Activated T-cell treated with anti-CD3 and anti-CD28 coated beads for 48 hours (primary cell): ENCODE results near the gene TMEM161A.
A peak's percentile ranks its signal among the peaks of the same experiment; 100 is the strongest.
"Not testable (repeated sequence)": the region's sequence is repeated elsewhere in the genome, so short reads cannot be mapped to it uniquely, and the experiment has no call there.

ENCODE experiments used
- DNase-seq: peaks from one replicate; pipeline ENCODE4 v3.0.0-alpha.2; 2020; ENCODE audit warnings: low read depth

TMEM161A gene

GRCh38 chr19:19155495-19156219 is 17.4 kb upstream of the TMEM161A start:
- no peak for DNase-seq

DNA sequence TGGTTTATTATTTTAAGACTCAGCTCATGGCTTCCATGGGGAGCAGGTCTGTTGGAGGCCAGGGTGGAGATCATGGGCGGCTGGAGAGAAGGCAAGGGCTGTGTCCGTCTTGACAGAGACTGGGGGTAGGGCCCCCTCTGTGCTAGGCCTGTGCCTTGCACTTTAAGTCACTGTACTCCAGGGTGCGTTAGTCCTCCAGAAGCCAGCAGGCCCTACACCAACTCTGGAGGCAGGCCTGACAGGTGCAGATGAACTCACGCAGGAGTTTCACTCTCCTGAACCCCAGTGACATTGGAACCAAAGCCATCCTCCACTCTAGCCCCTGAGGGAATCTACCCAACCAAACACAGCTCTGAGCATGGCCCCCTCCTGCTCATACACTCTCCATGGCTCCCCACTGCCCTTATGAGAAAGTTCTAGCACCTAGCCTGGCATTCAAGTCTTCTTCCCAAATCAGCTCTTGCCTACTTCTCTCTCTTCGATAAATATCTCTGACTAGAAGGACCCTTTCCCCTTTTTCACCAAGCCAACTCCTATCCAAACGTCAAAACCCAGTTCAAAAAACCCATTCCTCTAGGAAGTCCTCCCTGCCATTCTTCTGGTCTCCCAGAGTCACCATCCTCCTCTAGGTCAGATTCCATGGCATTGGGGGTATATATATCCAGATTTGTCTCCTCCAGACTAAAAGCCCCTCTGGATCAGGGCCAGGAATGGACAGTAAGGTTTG is 16.7 kb upstream of the TMEM161A start:
- DNase-seq, result no peak

DNA sequence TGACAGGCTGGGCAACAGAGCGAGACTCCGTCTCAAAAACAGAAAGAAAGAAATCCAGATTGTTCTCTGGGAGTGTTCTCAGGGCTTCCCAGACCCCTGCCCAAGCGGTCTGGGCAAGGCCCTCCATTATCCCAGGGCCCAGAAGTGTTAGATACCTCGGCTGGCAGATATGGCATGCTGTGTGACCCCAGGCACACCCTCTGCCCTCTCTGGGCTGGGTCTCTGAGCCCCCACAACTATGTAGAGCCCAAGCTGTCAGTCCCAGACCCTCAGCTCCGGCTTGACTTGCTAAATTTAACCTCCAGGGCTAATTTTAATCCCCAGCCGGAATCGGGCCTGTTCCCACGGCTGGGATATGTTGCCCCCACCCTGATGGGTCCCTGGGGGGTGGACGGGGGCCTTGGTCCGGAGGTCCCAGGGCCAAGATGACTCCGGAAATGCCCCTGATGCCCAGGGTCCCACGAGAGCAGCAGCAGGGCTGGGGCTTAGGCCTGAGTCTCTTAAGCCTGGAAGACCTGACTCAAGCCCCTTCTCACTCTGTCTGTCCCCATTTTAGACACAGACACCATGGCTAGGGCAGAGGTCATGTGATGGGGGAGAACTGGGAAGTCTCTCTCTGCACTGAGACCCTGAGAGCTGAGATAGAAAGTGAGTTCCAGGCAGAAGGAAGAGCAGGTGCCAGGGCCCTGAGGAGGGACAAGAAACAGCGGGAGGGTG is 14.5 kb upstream of the TMEM161A start:
- DNase-seq, result no peak

DNA sequence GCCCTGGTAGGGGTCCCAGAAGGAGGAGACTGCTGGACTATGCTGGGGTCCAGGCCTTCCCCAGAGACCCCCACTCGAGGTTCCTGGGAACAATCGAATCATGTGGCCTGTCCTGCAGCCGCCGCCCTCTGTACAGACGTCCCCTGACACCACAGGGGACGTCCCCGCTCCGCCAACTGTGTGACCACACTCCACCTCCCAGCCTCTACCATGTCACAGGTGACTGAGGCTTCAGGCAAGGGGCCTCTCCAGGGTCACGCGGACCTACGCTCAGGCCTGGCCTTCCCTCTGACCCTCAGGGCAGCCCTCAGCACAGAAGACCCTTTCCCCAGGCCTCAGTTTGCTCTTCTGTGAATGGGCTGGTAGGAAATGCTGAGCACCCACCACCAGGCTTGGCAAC is 13.1 kb upstream of the TMEM161A start:
- no peak for DNase-seq

- no peak for DNase-seq
Measured at GRCh38 chr19:19149435-19149834, 11.2 kb upstream of the TMEM161A start.

DNA sequence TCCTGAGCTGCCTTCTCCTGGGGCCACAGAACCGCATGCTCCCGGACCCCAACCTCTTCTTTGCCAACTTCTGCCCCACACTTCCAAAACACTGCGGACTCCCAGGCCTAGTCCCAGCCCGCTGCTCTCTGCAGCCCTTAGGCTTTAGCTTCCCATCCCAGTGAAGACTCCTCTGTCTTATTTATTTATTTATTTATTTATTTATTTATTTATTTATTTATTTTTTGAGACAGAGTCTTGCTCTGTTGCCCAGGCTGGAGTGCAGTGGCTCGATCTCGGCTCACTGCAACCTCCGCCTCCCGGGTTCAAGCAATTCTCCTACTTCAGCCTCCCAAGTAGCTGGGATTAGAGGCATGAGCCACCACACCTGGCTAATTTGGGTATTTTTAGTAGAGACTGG is 10.2 kb upstream of the TMEM161A start:
- DNase-seq, result not testable (repeated sequence)

- no peak for DNase-seq
Measured at GRCh38 chr19:19147344-19147743, 9.1 kb upstream of the TMEM161A start.

DNA sequence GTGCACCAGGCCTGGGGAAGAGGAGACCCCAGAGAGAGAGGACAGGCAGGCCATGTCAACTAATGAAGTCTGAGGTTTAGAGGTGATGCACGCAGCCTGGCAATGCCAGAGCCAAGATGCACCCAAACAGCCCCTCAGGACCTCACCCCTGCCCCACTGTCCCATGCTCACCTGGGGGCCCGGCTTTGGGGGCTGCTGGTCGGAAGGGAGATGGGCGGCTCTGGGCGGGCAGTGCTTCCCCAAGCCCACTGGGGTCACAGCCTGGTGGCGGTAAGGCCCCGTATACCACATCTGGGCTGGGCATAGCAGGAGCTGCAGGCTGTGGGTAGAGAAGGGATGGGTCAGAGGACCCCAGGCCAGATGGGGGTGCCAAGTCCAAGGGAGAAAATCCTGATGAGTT is 8.6 kb upstream of the TMEM161A start:
- DNase-seq, result no peak

- peak; percentile 80 for DNase-seq
Measured at GRCh38 chr19:19145684-19146608, 7.7 kb upstream of the TMEM161A start.

- DNase-seq, result no peak
Measured at GRCh38 chr19:19145281-19145680, 7.0 kb upstream of the TMEM161A start.

DNA sequence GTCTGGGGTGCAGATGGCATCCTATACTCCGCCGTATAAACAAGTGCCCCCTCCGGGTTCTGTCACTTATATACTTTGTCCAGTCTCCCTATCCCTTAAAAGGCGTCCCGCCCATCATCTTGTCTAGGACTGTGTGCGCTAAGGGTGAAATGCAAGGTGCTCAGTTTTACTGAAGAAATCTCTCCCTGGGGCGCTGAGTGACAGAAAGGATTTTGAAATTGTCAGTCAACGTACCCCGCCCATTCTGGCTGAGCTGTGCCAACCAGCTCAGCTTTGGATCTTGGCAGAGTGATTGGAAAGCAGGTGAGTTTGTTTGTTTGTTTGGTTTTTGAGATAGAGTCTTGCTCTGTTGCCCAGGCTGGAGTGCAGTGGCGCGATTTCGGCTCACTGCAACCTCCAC is 4.1 kb upstream of the TMEM161A start:
- no peak for DNase-seq

GRCh38 chr19:19140476-19140875 is 2.2 kb upstream of the TMEM161A start:
- DNase-seq, result no peak

DNA sequence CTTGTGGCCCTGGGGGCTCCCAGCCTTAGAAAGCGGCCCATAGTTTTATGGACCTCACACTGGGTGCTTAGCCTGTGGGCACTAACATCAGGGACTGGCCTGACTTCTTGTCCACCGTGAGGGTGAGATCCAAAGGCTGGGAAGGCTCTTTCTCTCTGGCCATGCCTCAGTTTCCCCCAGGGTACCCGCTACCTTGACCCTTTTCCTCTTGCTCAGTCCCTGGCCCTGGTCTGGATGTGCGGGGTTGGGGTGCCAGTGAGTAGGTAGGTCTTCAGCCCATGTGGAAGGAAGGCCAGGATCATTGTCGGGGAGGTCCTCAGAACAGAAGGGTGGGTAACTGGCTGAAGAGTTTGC is 1.6 kb upstream of the TMEM161A start:
- DNase-seq, result no peak

DNA sequence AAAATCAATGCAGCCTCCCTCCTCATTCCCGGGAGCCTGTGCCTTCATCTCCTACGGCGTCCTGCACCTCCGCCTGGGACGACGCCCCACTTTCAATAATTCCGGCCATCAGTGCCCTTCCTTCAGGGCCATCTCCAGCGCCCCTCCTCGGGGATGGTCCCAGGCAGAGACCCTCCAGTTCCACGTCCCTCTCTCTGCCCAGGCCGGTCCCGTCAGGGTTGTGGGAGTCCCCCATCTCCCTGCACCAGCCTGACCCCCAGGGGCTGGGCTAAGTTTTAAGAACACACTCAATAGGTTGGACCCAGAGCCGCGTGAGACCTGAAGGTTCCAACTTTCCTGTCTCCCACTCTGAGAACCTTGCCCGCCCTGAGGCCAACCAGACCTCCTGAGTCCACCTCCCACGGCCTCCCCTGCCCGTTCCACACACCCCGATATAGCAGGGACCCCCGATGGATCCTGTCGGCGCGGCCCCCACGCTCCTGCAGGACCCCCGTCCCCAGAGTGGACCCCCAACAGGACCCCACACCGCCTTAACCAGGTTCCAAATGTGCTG is 646 bp downstream of the TMEM161A start:
- DNase-seq, result no peak

DNA sequence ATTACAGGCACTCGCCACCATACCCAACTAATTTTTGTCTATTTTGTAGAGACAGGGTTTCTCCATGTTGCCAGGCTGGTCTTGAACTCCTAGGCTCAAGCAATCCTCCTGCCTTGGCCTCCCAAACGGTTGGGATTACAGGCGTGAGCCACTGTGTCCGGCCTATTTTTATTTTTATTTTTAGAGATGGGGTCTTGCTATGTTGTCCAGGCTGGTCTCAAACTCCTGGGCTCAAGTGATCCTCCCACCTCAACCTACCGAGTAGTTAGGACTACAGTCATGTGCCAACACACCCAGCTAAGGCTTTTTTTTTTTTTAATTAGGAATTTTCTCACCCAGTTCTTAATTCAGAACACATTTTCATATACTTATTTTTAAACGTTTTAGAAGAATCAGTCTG is 2.6 kb downstream of the TMEM161A start:
- not testable (repeated sequence) for DNase-seq

DNA sequence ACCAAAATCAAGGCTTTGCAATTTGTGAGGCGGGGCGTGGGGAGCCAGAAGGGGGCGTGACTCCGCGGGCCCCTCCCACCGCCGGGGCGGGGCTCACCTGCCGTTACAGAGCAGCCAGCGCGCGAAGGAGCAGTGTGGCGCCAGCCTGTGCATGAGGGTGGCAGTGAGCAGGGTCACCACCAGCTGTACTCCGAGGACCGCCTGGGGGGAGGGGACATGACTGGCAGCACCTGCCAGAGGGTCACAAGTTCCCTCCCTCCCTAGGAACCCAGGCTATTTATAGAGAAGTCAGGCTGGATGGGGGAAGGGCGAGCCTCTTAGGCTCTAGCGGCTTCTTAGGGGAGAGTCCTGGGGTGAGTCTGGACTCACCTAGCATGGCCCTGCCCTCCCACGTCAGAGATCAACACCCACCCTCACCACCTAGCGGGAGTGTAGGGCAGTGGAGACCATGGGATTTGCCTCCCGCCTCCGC is 3.6 kb downstream of the TMEM161A start:
- peak; percentile 43 for DNase-seq

GRCh38 chr19:19133985-19134384 is 4.3 kb downstream of the TMEM161A start:
- no peak for DNase-seq

GRCh38 chr19:19132912-19133311 is 5.4 kb downstream of the TMEM161A start:
- DNase-seq, result no peak

DNA sequence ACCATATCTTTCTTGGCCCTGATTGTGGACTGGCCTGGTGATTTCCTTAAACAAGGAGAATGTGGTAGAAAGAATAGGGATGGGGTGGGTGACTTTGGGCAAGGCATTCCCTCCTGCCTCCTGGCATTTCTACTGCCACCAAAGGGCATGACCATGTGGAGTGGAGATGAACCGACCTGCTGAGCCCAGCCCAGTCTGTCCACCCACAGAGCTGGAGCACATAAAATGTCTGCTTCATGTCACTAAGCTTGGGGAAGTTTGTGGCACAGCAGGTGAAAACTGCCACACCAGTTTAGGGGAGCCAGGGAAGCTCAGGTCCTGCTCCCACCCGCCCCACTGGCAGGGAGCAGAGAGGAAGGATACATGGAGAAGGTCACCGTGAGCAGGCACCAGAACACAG is 6.3 kb downstream of the TMEM161A start:
- no peak for DNase-seq

DNA sequence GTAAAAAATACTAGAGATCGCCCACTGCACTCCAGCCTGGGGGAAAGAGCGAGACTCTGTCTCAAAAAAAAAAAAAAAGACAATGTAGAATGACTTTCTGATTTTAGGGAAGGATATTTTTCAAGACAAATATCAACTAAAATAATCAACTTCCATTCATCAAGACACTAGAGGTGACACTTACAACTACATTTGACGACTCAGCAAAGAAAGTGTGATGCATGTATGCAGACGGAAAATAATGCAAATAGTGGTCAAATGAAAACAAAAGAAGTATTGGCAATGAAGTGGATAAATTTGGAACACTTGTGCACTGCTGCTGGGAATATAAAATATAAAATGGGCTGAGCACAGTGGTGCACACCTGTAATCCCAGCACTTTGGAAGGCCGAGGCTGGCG is 12.2 kb downstream of the TMEM161A start:
- DNase-seq, result no peak

DNA sequence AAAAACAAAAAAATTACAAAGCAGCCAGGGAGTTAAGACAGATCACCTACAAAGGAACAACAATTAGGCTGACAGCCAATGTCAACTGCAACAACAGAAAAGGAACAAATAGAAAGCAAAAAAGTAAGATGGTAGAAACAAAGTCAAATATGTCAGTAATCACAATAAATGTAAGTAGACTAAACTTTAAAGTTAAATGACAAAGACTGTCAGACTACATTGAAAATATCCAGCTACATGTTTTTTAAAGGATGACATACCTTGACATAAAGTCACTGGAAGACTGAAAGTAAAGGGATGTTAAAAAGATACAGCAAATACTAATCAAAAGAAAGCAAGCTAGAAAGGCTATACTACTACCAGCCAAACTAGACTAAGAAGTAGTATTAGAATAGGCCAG is 14.9 kb downstream of the TMEM161A start:
- no peak for DNase-seq

DNA sequence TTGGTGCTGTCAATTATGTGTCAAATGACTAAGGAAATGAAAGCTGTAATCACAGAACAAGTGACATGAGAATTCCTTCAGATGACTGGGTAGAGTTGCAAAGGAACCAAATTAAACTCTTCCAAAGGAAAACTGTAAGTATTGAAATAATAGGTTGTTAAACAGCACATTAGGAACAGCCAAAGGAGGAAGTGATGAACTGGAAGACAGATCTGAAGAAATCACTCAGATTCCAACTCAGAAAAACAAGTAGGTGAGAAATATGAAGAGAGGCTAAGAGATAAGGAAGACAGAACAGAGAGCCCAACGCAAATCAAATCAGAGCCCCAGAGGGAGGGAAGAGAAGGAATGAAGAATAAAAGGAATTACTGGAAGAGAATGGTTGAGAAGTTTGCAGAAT is 15.4 kb downstream of the TMEM161A start:
- DNase-seq, result no peak
